ENCODE results near the gene SIGLEC11.
"Not testable (repeated sequence)": the region's sequence is repeated elsewhere in the genome, so short reads cannot be mapped to it uniquely, and the experiment has no call there.

SIGLEC11 gene, protein sequence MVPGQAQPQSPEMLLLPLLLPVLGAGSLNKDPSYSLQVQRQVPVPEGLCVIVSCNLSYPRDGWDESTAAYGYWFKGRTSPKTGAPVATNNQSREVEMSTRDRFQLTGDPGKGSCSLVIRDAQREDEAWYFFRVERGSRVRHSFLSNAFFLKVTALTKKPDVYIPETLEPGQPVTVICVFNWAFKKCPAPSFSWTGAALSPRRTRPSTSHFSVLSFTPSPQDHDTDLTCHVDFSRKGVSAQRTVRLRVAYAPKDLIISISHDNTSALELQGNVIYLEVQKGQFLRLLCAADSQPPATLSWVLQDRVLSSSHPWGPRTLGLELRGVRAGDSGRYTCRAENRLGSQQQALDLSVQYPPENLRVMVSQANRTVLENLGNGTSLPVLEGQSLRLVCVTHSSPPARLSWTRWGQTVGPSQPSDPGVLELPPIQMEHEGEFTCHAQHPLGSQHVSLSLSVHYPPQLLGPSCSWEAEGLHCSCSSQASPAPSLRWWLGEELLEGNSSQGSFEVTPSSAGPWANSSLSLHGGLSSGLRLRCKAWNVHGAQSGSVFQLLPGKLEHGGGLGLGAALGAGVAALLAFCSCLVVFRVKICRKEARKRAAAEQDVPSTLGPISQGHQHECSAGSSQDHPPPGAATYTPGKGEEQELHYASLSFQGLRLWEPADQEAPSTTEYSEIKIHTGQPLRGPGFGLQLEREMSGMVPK

DNA sequence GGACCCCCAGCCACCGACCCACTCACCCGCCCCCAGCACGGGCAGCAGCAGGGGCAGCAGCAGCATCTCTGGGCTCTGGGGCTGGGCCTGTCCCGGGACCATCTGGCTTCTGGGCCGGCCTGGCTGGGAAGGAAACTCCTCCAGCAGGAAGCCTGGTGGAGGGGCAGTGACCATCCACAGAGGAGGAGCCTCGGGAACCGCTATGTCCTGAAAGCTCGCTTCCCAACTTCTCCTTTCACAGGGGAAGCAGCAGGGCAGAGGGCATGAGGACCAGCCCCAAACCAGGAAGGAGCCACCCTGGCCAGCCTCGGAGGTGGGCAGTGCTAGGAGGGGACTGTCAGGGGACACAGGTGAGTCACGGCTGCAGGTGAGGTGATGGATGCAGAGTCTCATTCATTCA lies at the start of gene SIGLEC11:
TSS of gene SIGLEC11 (minus strand) at position 193 of the 400 bp plus-strand sequence. CDS start at position 102, 91 bp downstream.
- DNase-seq (ENCODE audit: low read depth) = not testable (repeated sequence)

DNA sequence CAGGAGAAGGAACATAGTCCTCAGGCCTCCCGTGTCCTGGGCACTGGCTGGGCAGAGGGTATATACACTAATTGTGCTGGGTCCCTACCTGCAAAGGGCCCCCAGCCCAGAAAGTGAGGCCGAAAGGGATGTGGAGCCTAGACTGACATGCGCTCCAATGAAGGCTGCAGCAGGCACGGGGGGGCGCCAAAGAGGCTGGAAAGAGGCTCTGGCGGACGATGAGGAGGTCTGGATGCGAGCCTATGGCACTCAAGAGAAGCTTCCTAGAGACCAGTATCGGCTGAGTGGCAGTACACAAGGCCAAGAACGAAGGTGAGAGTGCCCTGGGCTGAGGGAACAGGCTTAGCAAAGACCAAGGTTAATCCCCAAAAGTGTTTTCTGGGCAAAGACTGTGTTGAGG lies 47.6 kb upstream of the SIGLEC11 start:
- DNase-seq (ENCODE audit: low read depth) = no peak

DNA sequence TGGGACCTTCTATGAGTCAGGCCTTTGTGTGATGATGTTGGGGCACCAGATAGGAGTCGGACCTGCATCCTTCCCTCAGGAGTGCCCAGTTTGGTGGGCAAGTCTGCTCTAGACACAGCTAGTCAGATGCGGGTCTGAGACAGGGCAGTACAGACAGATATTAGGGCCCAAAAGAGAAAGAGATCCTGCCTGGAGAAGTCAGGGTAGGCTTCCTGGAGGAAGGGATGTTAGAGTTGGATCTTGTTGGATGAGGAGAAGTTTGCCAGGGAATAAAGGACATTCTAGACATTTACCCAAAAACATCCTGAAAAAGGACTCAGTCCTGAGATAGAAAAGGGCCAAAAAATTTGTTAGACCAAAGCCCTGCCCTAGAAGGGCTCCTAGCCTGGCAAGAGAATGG lies 47.0 kb upstream of the SIGLEC11 start:
- no peak for DNase-seq (ENCODE audit: low read depth)

DNA sequence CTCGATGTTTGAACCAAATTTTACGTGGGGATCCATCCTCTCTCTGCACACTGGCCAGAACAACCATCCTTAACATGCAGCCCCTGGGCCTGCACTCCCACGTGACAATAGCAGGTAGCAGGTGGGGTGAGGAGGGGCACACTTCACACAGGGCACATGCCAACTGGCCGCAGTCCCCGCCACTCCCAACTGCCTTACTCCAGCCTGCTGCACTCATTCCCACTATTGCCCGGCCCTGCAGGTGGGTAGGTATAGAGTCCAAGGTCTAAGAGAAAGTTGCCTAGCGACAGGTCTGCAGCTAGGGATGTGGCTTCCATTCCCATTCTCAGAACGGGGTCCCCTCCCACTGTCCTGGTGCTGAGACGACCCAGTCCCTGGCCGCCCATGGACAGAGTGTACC lies 46.2 kb upstream of the SIGLEC11 start:
- no peak for DNase-seq (ENCODE audit: low read depth)

DNA sequence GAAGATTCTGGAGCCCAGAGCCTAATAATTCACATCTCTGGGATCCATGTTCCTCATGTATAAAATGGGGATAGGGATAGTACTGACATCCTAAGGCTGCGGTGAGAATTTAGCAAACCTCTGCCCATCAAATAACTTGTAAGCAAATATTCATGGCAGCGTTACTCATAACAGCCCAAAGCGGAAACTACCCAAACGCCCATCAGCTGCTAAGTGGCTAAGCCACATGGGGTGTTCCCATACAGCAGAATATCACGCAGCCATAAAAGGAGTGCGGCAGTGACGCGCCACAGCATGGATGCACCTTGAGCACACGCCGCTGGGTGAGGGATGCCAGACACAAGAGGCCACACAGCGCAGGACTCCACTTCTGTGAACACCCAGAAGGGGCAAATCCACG lies 44.5 kb upstream of the SIGLEC11 start:
- DNase-seq (ENCODE audit: low read depth) = no peak

DNA sequence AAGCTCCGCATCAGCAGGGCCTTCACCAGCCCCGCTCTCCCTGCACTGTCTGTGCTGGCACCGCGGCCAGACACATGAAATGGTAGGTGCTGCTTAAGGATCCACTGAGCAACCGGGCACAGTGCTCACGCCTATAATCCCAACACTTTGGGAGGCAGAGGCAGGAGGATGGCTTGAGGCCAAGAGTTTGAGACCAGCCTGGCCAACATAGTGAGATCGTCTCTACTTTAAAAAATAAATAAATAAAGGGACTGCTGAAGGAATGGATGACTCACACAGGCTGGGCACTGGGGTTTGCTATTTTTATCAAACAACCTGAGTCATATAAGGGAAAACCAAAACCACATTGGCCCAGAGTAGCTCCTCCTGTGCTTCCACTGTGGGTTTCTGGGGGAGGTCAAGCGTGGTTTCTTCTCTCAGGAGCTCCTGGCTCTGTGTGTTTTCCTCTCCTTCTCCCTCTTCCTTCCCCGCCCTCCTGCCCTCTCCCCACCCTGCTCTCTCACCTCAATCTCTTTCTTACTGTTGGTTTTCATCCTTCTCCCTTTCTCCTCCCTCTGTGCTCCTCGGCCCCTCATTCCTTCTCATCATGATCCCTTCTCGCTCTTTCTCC lies 42.9 kb upstream of the SIGLEC11 start:
- peak; percentile 92 for DNase-seq (ENCODE audit: low read depth)

DNA sequence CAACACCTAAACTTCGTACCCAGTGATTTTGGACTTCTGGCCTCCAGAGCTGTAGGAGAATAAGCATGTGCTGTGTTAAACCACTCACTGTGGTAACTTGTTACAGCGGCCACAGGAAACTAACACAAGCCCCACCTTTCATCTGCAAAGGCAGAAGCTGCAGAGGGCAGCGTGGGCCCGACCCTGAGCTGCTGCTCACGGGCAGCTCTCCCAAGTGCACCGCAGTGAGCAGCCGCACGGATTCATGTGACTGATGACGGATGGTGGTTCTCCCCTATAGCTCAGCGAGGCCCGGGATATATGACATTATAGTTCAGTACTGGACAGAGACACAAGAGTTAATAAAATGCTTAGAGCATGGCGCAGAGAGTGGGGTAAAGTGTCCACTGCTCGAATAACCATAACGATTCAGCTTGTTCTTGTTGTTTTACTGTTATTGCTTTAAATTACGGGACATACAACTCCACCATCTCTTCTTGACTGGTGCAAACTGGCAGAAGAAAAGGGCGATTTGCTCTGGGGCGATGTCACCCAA lies 42.3 kb upstream of the SIGLEC11 start:
- DNase-seq (ENCODE audit: low read depth) = no peak

DNA sequence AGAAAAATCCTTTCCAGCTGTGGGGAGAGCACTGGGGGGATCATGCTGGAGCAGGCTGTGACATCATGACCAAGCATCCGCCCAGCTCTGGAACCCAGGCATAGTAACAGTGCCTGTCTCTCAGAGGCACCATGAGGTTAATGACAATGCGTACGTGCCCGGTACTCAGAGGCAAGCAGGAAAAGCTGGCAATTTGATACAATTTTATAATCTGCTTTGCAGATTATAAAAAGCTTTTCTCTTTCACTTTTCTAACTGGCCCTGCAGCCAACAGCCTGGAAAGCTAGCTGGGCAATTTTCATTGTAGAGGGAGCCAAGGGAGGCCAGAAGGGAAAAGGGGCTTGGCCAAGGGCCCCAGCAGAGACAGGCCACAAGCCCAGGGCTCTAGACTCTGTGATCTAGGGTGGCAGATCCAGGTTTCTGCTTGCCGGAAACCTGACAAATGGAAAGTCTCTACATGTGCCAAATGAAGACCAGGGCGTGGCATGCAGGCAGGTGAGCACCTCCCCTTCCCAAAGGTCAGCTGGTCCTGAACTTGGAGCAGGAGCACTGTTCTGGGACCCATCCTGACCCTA lies 41.5 kb upstream of the SIGLEC11 start:
- no peak for DNase-seq (ENCODE audit: low read depth)

DNA sequence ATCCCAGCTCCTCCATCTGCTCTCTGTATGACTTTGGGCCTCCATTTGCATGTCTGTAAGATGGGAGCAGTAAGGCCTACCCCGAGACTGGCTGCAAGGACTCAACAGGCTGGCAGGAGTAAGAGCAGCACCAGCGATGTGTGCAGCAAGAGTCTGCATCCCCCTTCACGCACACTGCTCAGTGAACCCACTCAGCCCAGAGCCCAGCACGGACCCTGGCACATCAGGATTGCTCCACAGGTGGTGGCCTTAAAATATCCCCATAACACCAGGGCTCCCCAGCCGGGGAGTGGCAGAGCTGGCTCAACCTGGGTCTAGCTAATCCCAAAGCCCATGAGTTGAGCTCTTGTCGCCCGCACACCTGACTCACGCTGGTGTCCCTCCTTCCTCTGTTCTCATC lies 40.8 kb upstream of the SIGLEC11 start:
- DNase-seq (ENCODE audit: low read depth) = no peak

DNA sequence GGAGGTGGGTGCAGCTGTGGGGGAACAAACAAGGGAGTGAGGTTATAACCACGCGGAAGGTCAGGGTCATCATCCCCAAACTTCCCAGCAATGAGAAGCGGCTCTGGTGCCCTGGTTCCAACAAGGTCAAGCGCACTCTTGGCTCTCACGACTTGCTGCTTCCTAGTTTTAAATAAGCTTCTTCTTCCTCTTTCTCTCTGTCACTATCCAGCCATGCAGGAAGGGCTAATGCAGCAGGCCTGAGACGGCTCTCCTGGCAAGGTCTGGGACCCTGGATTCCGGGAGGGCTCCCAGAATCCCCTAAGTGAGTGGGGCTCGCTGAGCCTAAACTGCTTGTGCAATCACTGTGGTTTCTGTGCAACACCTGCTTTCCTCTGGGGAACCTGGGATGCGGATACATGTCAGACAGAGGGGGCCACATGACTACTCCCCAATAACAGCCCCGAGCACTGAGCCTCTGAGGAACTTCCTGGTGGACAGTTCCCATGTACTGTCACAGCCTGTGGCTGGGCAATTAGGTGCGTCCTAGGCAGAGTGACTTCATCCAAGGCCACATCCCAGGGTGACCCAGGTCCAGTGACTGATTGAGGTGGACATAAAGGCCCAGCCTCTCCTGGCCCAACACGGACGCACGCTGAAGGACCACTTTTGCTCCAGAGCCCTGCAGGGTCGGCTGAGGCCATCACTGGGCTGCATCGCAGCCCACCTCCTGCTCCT lies 40.0 kb upstream of the SIGLEC11 start:
- no peak for DNase-seq (ENCODE audit: low read depth)

DNA sequence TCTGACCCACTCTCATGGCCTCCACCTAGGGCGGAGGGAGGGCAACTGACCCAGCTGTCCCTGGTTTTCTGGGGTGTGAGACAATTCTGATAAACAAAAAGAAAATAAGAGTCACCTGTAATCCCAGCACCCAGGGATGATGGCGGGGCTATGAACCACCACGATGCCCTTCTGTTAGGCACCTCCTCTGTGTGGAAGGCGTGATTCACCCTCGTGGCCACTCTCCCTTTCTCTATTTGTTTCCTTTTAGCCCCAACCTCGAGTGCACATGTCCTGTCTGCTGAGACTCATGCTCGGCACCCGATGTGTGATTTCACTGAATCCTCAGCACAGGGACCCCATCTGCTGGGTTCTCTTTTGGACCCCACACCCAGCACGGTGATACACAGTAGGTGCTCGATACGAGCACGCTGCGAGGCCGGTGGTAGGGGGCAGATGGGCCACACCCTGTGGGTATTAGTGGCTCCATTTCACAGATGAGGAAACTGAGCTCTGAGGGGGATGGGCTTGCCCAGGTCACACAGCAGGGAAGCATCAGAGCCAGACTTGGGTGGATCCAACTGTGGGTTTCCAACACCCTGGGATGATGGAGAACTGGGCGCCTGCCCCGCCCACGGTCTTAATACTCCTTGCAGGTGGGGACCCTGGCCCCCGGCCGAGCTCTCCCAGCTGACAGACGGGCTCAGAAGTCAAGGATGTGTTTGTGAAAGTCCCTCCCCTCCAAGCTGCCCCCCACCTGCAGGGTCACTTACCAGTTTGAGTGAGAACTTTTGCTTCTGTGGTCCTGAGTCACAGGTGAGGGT lies 39.3 kb upstream of the SIGLEC11 start:
- DNase-seq (ENCODE audit: low read depth) = no peak

DNA sequence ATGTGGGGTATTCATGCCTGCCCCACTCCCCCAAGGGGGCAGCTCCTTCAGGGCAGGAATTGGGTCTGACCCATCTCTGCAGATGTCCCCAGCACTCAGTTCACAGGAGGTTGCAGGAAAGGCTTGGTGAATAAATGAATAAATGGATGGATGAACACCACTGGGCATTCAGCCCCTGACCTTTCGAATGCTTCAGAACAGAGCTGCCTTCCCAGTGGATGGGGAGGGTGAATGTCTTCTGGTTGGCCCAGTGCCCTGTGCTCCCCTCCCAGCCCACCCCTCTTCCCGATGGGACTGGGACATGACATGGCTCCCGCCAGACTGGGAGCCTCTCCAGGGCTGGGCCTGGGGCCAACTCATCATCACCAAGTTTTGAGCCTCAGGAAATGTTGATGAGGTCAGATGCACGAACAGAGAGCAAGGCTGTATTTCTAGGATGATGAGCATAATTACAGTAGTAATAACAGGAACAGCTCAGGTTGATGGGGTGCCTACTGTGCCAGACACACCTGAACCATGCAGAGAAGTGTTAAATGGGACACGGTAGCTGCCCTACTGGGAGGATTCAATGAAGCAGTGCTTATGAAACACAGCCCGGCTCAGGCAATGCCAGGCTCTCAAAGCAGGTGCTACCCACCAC lies 38.5 kb upstream of the SIGLEC11 start:
- DNase-seq (ENCODE audit: low read depth) = no peak

DNA sequence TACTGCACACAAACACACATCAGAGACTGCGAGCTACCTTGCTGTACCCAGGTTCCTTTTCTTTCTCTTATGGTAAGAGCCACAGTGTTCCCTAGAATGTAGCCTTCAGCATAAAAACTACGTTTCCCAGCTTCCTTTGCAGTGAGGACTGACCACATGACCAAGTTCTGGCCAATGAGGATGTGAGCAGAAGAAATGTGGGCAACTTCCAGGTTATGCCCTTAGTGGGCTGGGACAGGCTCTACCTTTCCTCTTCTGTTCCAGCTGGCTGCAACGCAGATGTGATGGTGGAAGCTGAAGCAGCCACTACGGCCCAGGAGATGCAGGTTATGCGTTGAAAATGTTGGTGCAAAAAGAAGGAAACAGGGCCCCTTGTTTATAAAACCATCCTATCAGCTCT lies 36.7 kb upstream of the SIGLEC11 start:
- DNase-seq (ENCODE audit: low read depth) = no peak

DNA sequence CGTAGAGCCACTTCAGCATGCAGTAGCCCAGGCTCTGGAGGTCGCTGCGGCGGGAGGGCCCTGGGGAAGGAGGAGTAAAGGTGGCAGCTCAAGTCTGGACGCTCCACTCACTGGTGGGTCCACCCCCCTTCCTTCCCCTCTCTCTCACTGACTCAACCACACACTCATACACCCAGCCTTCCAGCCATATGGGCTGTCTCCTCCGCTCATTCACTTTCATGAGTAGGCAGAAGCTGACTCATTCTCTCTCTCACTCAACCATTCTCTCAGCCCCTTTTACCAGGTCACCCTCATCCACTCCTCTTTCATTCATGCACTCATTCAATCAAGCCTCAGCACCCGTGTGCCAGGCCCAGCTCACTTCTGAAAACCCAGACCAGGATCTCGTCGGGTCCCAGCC lies 27.5 kb upstream of the SIGLEC11 start:
- DNase-seq (ENCODE audit: low read depth) = no peak

DNA sequence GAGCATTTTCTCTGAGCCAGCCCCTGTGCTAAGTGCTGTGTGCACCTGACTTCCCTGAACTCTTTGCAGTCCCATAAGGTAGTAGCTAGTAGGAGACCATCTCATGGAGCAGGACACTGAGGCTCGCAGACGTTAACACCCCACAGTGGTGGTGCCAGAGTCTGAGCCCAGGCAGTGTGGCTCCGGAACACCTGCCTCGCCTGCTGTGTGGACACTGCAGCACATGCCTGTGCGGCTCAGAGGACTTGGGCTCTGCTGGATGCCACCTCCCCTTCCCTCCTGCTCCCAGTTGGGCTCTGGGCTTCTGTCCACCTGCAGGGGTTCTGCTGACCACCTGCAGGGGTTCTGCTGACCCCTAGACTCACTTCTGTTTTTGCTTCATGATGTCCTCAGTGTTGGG lies 27.0 kb upstream of the SIGLEC11 start:
- no peak for DNase-seq (ENCODE audit: low read depth)

DNA sequence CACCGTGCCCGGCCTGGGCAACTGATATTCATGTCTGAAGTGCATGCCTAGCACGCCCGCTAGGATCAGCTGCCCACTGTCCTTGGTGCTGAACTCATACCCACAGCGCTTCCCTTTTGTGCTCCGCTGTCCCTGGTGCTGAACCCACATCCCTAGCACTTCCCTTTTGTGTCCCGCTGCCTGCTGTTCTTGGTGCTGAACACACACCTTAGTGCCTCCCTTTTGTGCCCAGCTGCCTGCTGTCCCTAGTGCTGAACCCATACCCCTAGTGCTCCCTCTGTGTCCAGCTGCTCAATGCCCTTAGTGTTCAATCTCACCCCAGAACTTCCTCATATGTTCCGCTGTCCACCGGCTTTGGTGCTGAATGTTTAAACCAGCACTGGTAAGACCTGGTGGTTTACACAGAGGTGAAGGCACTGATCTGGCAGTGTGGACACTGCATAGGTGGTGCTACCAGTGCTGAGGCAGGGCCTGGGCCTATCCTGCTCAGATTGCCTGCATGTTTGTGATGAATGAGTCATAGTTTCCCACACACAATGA lies 26.3 kb upstream of the SIGLEC11 start:
- peak; percentile 70 for DNase-seq (ENCODE audit: low read depth)

DNA sequence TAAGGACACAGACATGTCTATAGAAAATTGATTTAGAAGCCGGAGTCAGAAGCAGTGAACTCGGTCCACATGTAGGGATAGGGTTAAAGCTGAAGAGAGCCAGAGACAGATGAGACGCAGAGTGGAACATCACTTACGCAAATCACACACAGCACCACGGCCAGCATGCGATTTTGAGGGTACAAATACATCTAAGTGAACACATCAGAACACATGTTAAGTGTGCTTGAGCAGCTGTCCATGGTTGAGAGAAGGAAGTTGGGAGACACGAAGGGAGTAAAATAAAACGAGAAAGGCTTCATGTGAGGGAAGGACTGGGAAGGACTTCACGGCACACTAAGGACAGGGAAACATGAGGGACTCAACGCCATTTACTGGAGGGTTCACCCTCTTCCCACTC lies 25.4 kb upstream of the SIGLEC11 start:
- DNase-seq (ENCODE audit: low read depth) = no peak

DNA sequence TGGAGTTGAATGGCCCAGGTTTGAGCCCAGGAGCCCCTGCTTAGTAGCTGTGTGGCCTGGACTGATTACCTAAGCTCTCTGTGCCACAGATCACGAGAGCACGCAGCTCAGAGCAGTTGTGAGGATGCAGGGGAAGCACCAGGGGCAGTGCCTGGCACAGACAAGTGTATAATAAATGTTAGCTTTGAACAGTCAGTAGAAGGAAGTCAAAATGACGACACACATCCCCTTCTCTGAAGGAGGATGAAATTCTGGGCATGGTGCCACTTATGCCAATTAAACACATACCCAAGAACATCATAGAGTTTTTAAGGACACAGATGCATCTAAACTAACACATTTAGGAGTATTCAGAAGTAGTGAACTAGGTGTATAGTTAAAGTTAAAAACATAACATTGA lies 24.9 kb upstream of the SIGLEC11 start:
- no peak for DNase-seq (ENCODE audit: low read depth)

DNA sequence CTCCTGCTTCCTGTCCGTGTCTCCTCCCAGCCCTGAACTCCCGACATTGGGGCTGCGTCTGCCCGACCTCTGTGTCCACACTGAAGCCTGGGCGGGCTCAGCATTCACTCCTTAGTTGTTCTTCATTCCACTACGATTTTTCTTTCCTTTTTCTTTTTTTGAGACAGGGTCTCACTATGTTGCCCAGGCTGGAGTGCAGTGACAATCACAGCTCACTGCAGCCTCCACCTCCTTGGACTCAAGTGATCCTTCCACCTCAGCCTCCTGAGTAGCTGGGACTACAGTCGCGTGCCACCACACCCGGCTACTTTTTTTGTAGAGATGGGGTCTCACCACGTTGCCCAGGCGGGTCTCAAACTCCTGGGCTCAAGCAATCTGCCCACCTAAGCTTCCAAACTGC lies 23.5 kb upstream of the SIGLEC11 start:
- no peak for DNase-seq (ENCODE audit: low read depth)

DNA sequence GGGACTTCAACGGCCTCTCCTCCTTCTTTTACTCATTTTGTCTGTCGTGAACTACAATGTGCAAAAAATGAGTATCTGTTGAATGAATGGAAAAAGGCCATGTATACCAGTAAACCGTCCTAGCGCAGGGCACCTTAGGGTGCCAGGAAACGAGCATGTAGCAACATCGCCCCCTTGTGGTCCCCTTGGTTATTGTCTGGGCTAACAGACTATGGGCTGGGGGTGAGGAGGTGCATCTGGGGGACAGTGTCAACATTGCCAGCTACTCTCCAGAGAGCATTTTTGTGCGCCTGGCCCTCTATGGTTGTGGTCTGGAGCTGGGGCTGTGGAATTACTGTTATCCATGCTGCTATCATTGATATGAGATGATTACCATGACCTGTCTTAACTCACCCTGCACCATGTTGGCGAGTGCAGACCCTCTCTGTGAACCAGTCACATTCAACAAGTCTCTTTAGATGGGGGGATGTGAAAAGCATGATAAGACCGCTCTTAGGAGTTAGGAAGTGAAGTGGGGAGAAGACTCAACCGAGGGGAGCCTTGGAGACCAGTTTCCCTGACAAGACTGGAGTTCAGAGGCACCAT lies 22.8 kb upstream of the SIGLEC11 start:
- DNase-seq (ENCODE audit: low read depth) = no peak
